Amniotic stem cell (primary cell): Measurements from ENCODE around the gene DAGLA.

Source experiments
- DNase-seq: peaks from one replicate; lab custom pipeline; 2025; lab: John Stamatoyannopoulos, UW

DAGLA gene

GRCh38 chr11:61709572-61709971, 29.4 kb downstream of the DAGLA start:
- DNase-seq, result no peak

GRCh38 chr11:61710019-61710418, 29.8 kb downstream of the DAGLA start:
- DNase-seq, result no peak

GRCh38 chr11:61711037-61711436, 30.8 kb downstream of the DAGLA start:
- no peak for DNase-seq

GRCh38 chr11:61711498-61711897, 31.3 kb downstream of the DAGLA start:
- no peak for DNase-seq

- DNase-seq, result no peak
Observed at GRCh38 chr11:61712314-61712713, 32.1 kb downstream of the DAGLA start.

- no peak for DNase-seq
Observed at GRCh38 chr11:61712846-61713245, 32.7 kb downstream of the DAGLA start.

- no peak for DNase-seq
Observed at GRCh38 chr11:61713464-61713863, 33.3 kb downstream of the DAGLA start.

- no peak for DNase-seq
Observed at GRCh38 chr11:61713906-61714305, 33.7 kb downstream of the DAGLA start.

- DNase-seq, result no peak
Observed at GRCh38 chr11:61714316-61714715, 34.1 kb downstream of the DAGLA start.

- no peak for DNase-seq
Observed at GRCh38 chr11:61714916-61715315, 34.7 kb downstream of the DAGLA start.

- no peak for DNase-seq
Observed at GRCh38 chr11:61715867-61716266, 35.7 kb downstream of the DAGLA start.

- DNase-seq, result no peak
Observed at GRCh38 chr11:61716478-61717285, 36.5 kb downstream of the DAGLA start.

GRCh38 chr11:61717286-61718033, 37.3 kb downstream of the DAGLA start:
- no peak for DNase-seq

- no peak for DNase-seq
Observed at GRCh38 chr11:61718046-61718531, 37.9 kb downstream of the DAGLA start.

- DNase-seq, result peak; percentile 53
Observed at GRCh38 chr11:61718621-61719302, 38.6 kb downstream of the DAGLA start.

GRCh38 chr11:61719978-61720377, 39.8 kb downstream of the DAGLA start:
- no peak for DNase-seq

GRCh38 chr11:61720597-61720996, 40.4 kb downstream of the DAGLA start:
- DNase-seq, result no peak

- no peak for DNase-seq
Observed at GRCh38 chr11:61724437-61724836, 44.2 kb downstream of the DAGLA start.

GRCh38 chr11:61725781-61726231, 45.6 kb downstream of the DAGLA start:
- no peak for DNase-seq

- no peak for DNase-seq
Observed at GRCh38 chr11:61726775-61727174, 46.6 kb downstream of the DAGLA start.

GRCh38 chr11:61727401-61727811, 47.2 kb downstream of the DAGLA start:
- DNase-seq, result no peak
